Kidney (tissue), 14 donors: Measurements from ENCODE around the gene ATP6V1G3. TPM values are rescaled to one million over a fixed set of nuclear protein-coding genes. Genes with fewer than 3 reads are reported as not detected.

Source experiments
- DNase-seq, 5 donors: peaks; one replicate each; pipeline ENCODE4 v3.0.0-alpha.2; 2013 to 2020
- FAIRE-seq: peaks from 2 replicates; lab custom pipeline; 2012; peaks lifted over from hg19 to GRCh38; lab: Jason Lieb, UNC
- H3K27ac ChIP-seq, 2 donors: one replicate each; pipeline ENCODE4 v1.7.0; 2013; ENCODE audit warnings: low read depth in 2 of 2, low read length in 2 of 2, inconsistent platforms in 1 of 2
- H3K27me3 ChIP-seq: one replicate; pipeline ENCODE4 v1.7.1; 2013; ENCODE audit warnings: low read length, inconsistent platforms; ENCODE audit not compliant: control insufficient read depth, insufficient read depth
- H3K36me3 ChIP-seq, 3 donors: one replicate each; pipeline versions ENCODE4 v1.7.0 to v1.7.1; 2013; ENCODE audit warnings: low read length in 3 of 3, control low read depth in 1 of 3, inconsistent platforms in 1 of 3; ENCODE audit not compliant: insufficient read depth in 3 of 3, control insufficient read depth in 2 of 3
- H3K4me1 ChIP-seq, 3 donors: one replicate each; pipeline versions ENCODE4 v1.7.0 to v1.7.1; 2013; ENCODE audit warnings: low read length in 3 of 3, inconsistent platforms in 1 of 3, low read depth in 1 of 3; ENCODE audit not compliant: control insufficient read depth in 2 of 3, insufficient read depth in 2 of 3
- H3K4me3 ChIP-seq, 3 donors: one replicate each; pipeline versions ENCODE4 v1.7.0 to v1.8.1; 2013; ENCODE audit warnings: low read length in 3 of 3, control low read depth in 1 of 3, inconsistent platforms in 1 of 3
- H3K9ac ChIP-seq, 3 donors: one replicate each; pipeline versions ENCODE4 v1.7.0 to v1.7.1; 2013; ENCODE audit warnings: low read length in 3 of 3, control low read depth in 1 of 3, inconsistent platforms in 1 of 3
- H3K9me3 ChIP-seq, 3 donors: one replicate each; pipeline versions ENCODE4 v1.7.0 to v1.7.1; 2013; ENCODE audit warnings: low read length in 3 of 3, control low read depth in 1 of 3, inconsistent platforms in 1 of 3; ENCODE audit not compliant: control insufficient read depth in 2 of 3, insufficient read depth in 1 of 3
- intact Hi-C: fragments of 100-400 bp; cut with DNase I; formaldehyde crosslinking; loops from one replicate; pipeline ENCODE4 v1.11.1; 2022
- polyA plus RNA-seq: library from polyadenylated mRNA; stranded (reverse); fragments of 350-450 nt; fragmentation: Illumina TruSeq; extraction: RNeasy Lipid Tissue Mini Kit (QIAGEN cat#74804); gene quantifications from one replicate; pipeline ENCODE4 v1.2.3, GENCODE V29; 2014; ENCODE audit warnings: low read depth, low replicate concordance; ENCODE audit not compliant: insufficient read depth
- total RNA-seq: library from RNA; stranded (reverse); fragmentation: NEBNext Ultra II Directional; extraction: Animal tissue kit (Norgen Biotek cat#: 25700); gene quantifications from one replicate; pipeline ENCODE4 v1.2.1, GENCODE V29; 2021
- TF ChIP-seq, protein P1 (sequence below): IDR thresholded peaks from 3 replicates; pipeline ENCODE4 v1.5.1; 2012; ENCODE audit warnings: mild to moderate bottlenecking, moderate library complexity, borderline replicate concordance; ENCODE audit not compliant: insufficient read depth; ENCODE audit errors: extremely low read depth
- donor health status: control.
- donor health status: control.
- donor health status: control.
- donor health status: control.
- donor health status: control.
- donor health status: DM: yes; HTN: yes; CAD: no.
- donor health status: Normal renal cell carcinoma (clear cell type).

ATP6V1G3 gene
- total and polyA plus RNA-seq, 2 donors from 2014 or later, result 1.9 to 102 TPM

- Histone ChIP-seq H3K27ac (no peak overlapping the region), H3K9me3 (no peaks in the 10 kb centered on the region), H3K9ac (no peak overlapping the region), H3K36me3 (no peaks in the 10 kb centered on the region), H3K27me3 (no peaks in the 10 kb centered on the region), H3K4me3 (no peak overlapping the region), H3K4me1 (no peaks in the 10 kb centered on the region)
- no peak for DNase-seq
- TF ChIP-seq, protein P1, sequence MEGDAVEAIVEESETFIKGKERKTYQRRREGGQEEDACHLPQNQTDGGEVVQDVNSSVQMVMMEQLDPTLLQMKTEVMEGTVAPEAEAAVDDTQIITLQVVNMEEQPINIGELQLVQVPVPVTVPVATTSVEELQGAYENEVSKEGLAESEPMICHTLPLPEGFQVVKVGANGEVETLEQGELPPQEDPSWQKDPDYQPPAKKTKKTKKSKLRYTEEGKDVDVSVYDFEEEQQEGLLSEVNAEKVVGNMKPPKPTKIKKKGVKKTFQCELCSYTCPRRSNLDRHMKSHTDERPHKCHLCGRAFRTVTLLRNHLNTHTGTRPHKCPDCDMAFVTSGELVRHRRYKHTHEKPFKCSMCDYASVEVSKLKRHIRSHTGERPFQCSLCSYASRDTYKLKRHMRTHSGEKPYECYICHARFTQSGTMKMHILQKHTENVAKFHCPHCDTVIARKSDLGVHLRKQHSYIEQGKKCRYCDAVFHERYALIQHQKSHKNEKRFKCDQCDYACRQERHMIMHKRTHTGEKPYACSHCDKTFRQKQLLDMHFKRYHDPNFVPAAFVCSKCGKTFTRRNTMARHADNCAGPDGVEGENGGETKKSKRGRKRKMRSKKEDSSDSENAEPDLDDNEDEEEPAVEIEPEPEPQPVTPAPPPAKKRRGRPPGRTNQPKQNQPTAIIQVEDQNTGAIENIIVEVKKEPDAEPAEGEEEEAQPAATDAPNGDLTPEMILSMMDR, result no peak
- intact Hi-C loops, result no loop called here
- no peak for FAIRE-seq
These were observed 17.1 kb downstream of the ATP6V1G3 start for GRCh38 chr1:198523182-198523950.

- intact Hi-C loops, result no loop called here
- Histone ChIP-seq H3K27me3 (no peaks in the 10 kb centered on the region), H3K27ac (no peak overlapping the region), H3K9me3 (no peaks in the 10 kb centered on the region), H3K4me1 (no peaks in the 10 kb centered on the region), H3K36me3 (no peaks in the 10 kb centered on the region), H3K9ac (no peak overlapping the region), H3K4me3 (no peak overlapping the region)
- FAIRE-seq (no peak), DNase-seq (no peak)
- TF ChIP-seq, protein P1, result no peak
These were observed 19.8 kb downstream of the ATP6V1G3 start for GRCh38 chr1:198520524-198521254.

DNA sequence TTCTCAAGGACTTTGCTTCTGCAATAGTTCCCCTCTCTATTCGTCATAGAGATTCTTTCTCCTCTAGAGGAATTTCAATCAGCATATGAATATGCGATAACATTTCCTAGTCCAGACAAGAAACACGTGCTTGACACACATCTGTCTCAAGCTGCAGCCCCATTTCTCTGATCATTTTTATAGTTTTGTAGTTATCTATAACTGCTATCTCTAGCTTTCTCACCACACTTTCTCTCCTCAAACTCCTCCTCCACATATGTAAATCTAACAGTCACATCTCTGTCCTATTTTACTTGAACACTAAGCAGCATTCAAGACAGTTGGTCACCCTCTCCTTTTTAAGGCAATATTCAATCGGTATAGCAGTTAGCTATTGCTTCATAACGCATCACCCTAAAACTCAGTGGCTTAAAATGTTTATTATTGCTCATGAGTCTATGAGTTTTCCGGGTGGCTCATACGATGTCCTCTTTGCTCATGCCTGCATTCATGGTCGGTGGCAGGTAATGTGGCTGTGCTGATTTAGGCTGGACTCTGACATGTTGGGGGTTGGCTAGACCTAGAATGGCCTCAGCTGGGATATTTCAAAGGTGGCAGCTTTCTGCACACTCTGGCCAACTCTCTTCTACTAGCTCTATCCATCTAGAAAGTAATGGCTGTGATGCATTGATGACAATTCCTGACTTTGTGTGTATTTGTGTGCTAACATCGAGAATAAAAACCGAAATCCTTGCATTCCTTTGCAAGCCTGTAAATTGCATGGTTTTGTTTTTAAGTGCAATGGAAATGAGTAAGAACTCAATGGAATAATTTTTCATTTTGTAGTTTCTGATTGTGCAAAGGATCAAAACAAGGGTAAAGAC lies 20.6 kb downstream of the ATP6V1G3 start:
- FAIRE-seq, result no peak
- TF ChIP-seq, protein P1, result no peak
- intact Hi-C loops, result no loop called here
- H3K9ac ChIP-seq, result no peak overlapping the region
- no peak overlapping the region for H3K27ac ChIP-seq
- no peaks in the 10 kb centered on the region for H3K9me3 ChIP-seq
- no peak overlapping the region for H3K4me3 ChIP-seq
- DNase-seq, result no peak
- no peaks in the 10 kb centered on the region for H3K4me1 ChIP-seq
- H3K36me3 ChIP-seq, result no peaks in the 10 kb centered on the region
- H3K27me3 ChIP-seq, result no peaks in the 10 kb centered on the region
